Measurements from ENCODE around the gene APBB2. TPM values are rescaled to one million over a fixed set of nuclear protein-coding genes. Genes with fewer than 3 reads are reported as not detected.
"Not testable (repeated sequence)": the region's sequence is repeated elsewhere in the genome, so short reads cannot be mapped to it uniquely, and the experiment has no call there.

The APBB2 gene
- total RNA-seq, 2 experiments from 2014 or later = 1.5 to 1.7 TPM

DNA sequence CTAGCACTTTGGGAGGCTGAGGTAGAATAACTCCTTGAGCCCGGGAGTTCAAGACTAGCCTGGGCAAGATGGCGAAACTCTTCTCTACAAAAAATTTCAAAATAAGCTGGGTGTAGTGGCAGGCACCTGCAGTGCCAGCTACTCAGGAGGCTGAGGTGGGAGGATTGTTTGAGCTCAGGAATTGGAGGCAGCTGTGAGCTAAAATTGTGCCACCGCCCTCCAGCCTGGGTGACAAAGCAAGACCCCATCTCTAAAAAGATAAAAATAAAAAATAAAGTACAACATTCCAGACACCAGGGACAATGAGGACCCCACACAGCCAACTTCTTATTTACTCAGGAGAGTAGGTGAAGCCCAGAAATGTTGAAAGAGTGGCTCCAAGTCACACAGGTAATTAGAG, 53.0 kb downstream of the APBB2 start:
- no peaks in the 10 kb centered on the region for H3K36me3 Mint-ChIP-seq
- POLR2A ChIA-PET = no interaction called here
- H3K27ac Mint-ChIP-seq = no peak overlapping the region
- no peaks in the 10 kb centered on the region for H3K9me3 Mint-ChIP-seq
- H3K4me3 Mint-ChIP-seq = no peak overlapping the region
- no peaks in the 10 kb centered on the region for H3K4me1 Mint-ChIP-seq (ENCODE audit: low read depth)
- intact Hi-C loops (cut with micrococcal nuclease) = no loop called here
- CTCF ChIA-PET = no interaction called here
- DNase-seq = no peak
- H3K27me3 Mint-ChIP-seq = peaks cover 4% of the 10 kb centered on the region

DNA sequence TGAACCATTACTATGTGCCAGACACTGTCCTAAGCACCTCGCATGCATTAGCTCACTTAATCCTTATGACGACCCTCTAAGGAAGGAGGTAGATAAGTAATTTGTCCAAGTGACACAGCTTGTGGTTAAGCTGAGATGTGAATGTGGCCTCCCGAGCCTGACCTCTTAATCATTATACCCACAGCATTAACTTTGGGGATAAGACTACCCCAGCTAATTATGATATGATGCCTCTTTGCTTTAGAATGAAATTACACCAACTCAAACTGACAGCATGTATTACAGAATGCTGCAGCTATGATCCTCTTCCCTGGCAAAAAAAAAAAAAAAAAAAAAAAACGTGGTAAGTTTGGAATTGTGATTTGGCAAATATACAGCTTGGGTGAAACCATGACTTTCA, 53.5 kb downstream of the APBB2 start:
- no peaks in the 10 kb centered on the region for H3K4me1 Mint-ChIP-seq (ENCODE audit: low read depth)
- peaks cover 4% of the 10 kb centered on the region for H3K27me3 Mint-ChIP-seq
- no peak overlapping the region for H3K27ac Mint-ChIP-seq
- ChIA-PET POLR2A (no interaction called here), CTCF (no interaction called here)
- intact Hi-C loops (cut with micrococcal nuclease) = no loop called here
- no peaks in the 10 kb centered on the region for H3K9me3 Mint-ChIP-seq
- H3K4me3 Mint-ChIP-seq = no peak overlapping the region
- no peak for DNase-seq
- no peaks in the 10 kb centered on the region for H3K36me3 Mint-ChIP-seq

DNA sequence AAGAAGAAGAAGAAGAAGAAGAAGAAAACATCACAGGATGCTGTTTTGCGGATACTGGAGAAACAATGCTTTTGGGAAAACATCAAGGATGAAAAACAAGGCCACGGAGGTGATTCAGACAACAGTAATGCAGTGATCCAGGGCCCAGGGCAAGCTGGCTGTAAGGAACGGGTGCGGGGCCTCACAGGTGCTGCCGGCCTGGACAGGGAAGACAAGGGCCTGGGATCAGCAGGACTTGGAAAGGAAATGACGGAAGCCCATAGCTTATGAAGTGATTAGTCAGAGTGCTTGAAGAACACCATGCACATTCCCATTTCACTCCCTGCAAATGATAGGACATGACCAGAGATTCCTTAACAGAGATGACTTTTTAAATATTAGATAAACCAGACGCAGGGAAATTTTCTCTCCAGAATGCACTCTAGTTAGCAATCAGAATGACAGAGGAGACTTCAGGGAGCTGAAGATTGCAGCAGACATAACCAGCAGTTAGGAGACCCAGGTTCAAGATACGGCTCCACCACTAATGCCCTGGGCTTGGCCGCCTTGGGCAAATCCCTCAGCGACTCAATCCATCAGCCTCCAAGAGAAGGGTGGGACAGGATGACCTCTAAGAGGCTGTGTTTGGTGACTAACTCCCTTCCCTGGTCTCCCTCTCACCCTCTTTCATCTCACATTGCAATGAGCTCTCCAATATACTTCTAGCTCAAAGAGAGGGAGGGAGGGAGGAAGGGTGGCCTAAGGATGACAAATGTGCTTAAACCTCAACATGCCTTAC, 54.1 kb downstream of the APBB2 start:
- H3K27ac Mint-ChIP-seq = no peak overlapping the region
- no peaks in the 10 kb centered on the region for H3K9me3 Mint-ChIP-seq
- H3K36me3 Mint-ChIP-seq = no peaks in the 10 kb centered on the region
- intact Hi-C loops (cut with micrococcal nuclease) = no loop called here
- H3K27me3 Mint-ChIP-seq = no peaks in the 10 kb centered on the region
- ChIA-PET CTCF (no interaction called here), POLR2A (interaction anchor here (0.5 kb wide), 1 partner anchor 799 kb away, joined by 3 read pairs; no protein-coding TSS in a partner anchor)
- H3K4me3 Mint-ChIP-seq = no peak overlapping the region
- H3K4me1 Mint-ChIP-seq (ENCODE audit: low read depth) = no peaks in the 10 kb centered on the region
- no peak for DNase-seq

DNA sequence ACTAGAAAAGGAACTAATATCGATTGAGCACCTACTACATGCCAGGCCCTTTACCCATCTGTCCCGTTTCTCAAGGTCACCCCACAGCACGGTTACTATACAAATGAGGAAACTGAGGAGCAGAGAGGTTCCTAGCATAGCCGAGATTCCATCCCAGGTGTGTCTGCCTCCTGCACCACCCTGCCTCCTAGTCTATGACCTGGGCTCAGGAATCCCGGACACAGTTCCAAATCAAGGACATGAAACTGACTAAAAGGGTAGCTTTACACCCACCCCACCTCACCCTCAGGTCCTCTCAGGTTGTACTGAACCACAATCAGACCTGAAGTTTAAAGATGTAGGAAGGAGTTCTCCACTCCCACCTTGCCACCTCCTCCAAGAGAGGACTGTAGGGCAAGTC, 55.6 kb downstream of the APBB2 start:
- no peak overlapping the region for H3K27ac Mint-ChIP-seq
- H3K36me3 Mint-ChIP-seq = no peaks in the 10 kb centered on the region
- no peak overlapping the region for H3K4me3 Mint-ChIP-seq
- intact Hi-C loops (cut with micrococcal nuclease) = no loop called here
- DNase-seq = no peak
- H3K9me3 Mint-ChIP-seq = no peaks in the 10 kb centered on the region
- ChIA-PET CTCF (no interaction called here), POLR2A (no interaction called here)
- no peaks in the 10 kb centered on the region for H3K4me1 Mint-ChIP-seq (ENCODE audit: low read depth)
- no peaks in the 10 kb centered on the region for H3K27me3 Mint-ChIP-seq

DNA sequence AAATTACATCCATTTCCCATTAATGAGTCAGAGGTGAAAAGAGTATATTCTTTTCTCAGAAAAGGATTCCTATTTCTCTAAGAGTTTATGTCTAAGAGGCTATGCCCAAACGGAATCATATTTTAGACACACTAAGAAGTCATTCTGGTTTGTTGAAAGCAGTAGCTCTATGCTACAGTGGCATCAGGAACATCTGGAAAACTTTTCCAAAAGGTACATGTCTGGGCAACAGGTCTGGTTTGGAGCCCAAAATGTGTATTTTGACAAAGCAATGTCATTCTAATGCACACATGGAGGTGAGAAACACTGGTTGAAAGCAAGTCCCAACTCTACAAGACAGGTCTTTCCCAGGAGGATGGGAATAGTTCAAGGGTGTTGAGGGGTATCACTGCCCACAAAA, 56.1 kb downstream of the APBB2 start:
- H3K4me3 Mint-ChIP-seq = no peak overlapping the region
- POLR2A ChIA-PET = no interaction called here
- no peaks in the 10 kb centered on the region for H3K9me3 Mint-ChIP-seq
- CTCF ChIA-PET = no interaction called here
- no peaks in the 10 kb centered on the region for H3K27me3 Mint-ChIP-seq
- no peak overlapping the region for H3K27ac Mint-ChIP-seq
- no peaks in the 10 kb centered on the region for H3K36me3 Mint-ChIP-seq
- no peaks in the 10 kb centered on the region for H3K4me1 Mint-ChIP-seq (ENCODE audit: low read depth)
- no peak for DNase-seq
- intact Hi-C loops (cut with micrococcal nuclease) = no loop called here

DNA sequence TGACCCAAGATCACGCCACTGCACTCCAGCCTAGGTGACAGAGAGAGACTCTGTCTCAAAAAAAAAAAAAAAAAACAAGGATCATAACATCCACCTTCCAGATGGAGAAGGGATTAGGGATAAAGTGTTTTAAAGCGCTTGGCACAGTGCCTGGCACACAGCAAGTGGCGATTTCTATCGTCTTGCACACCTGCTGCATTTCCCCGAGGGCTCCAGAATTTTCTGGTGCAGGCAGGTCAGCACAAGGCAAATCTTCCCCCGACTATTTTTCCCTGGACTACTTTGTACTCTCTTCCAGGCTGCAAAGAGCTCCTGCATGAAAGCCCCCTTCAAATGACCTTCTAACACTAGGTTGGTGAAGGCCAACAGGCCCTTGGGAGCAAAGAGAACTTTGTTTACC, 57.3 kb downstream of the APBB2 start:
- intact Hi-C loops (cut with micrococcal nuclease) = no loop called here
- Mint-ChIP-seq H3K4me1 (ENCODE audit: low read depth) (no peaks in the 10 kb centered on the region), H3K27me3 (no peaks in the 10 kb centered on the region), H3K9me3 (no peaks in the 10 kb centered on the region), H3K27ac (no peak overlapping the region), H3K36me3 (no peaks in the 10 kb centered on the region), H3K4me3 (no peak overlapping the region)
- POLR2A ChIA-PET = no interaction called here
- CTCF ChIA-PET = no interaction called here
- DNase-seq = no peak

DNA sequence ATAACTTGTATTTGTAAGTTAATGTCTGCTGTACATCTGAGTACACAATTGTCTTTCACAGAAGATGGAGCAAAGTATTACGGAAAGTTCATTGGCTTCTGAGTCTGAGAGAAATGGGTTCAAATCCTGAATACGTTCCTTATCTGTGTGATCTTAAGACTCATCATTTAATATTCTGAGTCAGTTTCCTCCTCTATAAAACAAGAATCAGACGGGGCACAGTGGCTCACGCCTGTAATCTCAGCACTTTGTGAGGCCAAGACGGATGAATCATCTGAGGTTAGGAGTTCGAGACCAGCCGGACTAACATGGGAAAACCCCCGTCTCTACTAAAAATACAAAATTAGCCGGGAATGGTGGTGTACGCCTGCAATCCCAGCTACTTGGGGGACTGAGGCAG, 57.8 kb downstream of the APBB2 start:
- H3K4me3 Mint-ChIP-seq = no peak overlapping the region
- no peaks in the 10 kb centered on the region for H3K9me3 Mint-ChIP-seq
- no peaks in the 10 kb centered on the region for H3K36me3 Mint-ChIP-seq
- no peaks in the 10 kb centered on the region for H3K4me1 Mint-ChIP-seq (ENCODE audit: low read depth)
- H3K27ac Mint-ChIP-seq = no peak overlapping the region
- ChIA-PET POLR2A (no interaction called here), CTCF (no interaction called here)
- DNase-seq = no peak
- intact Hi-C loops (cut with micrococcal nuclease) = no loop called here
- H3K27me3 Mint-ChIP-seq = no peaks in the 10 kb centered on the region

DNA sequence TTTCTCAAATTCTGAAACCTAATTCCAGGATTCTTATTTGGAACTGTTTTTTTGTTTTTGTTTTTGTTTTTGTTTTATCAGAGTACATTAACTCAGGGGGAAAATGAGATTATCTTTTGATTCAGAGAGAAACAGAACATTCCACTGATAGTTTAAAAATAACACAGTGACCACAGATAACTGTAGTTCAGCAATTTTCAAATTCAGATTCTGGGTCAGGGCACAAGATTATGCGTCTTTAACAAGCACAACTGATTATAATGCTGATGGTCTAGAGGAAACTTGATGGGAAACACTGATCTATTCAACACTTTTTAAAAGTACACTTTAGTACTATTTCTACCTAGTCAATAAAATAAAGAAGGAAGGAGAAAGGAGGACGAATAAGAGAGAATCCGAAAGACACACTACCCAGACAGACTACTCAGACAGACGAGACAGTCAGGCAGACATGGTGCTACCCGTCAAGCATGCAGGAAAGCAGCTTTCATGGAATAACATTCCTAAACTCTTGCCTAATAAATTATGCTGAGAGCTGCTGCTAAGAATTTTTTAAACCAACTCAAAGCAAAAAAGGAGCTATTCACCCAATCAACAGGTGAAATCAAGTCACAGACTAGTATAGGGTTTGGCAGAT, 59.0 kb downstream of the APBB2 start:
- no peak for DNase-seq
- ChIA-PET CTCF (no interaction called here), POLR2A (no interaction called here)
- H3K9me3 Mint-ChIP-seq = no peaks in the 10 kb centered on the region
- no peaks in the 10 kb centered on the region for H3K27me3 Mint-ChIP-seq
- intact Hi-C loops (cut with micrococcal nuclease) = no loop called here
- H3K27ac Mint-ChIP-seq = no peak overlapping the region
- no peak overlapping the region for H3K4me3 Mint-ChIP-seq
- H3K4me1 Mint-ChIP-seq (ENCODE audit: low read depth) = no peaks in the 10 kb centered on the region
- no peaks in the 10 kb centered on the region for H3K36me3 Mint-ChIP-seq

DNA sequence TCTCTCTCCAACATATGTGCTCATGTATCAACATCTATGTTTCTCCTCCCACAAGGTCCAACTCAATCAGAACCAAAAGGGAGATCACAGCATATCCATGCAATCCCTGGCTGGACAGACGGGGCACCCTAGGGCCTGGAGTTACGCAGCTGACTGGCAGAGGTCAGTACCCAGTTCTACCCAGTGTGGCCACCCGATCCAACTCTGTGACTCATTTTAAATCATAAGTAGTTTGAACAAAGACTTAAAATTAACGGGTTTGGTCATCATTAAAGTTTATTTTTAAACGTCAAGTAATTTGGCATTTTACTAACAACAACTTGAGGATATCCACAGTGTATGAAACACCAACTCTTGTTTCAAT, 59.5 kb downstream of the APBB2 start:
- POLR2A ChIA-PET = no interaction called here
- no peak overlapping the region for H3K4me3 Mint-ChIP-seq
- CTCF ChIA-PET = no interaction called here
- intact Hi-C loops (cut with micrococcal nuclease) = no loop called here
- no peaks in the 10 kb centered on the region for H3K27me3 Mint-ChIP-seq
- no peak for DNase-seq
- no peaks in the 10 kb centered on the region for H3K36me3 Mint-ChIP-seq
- no peaks in the 10 kb centered on the region for H3K4me1 Mint-ChIP-seq (ENCODE audit: low read depth)
- H3K27ac Mint-ChIP-seq = no peak overlapping the region
- H3K9me3 Mint-ChIP-seq = no peaks in the 10 kb centered on the region

DNA sequence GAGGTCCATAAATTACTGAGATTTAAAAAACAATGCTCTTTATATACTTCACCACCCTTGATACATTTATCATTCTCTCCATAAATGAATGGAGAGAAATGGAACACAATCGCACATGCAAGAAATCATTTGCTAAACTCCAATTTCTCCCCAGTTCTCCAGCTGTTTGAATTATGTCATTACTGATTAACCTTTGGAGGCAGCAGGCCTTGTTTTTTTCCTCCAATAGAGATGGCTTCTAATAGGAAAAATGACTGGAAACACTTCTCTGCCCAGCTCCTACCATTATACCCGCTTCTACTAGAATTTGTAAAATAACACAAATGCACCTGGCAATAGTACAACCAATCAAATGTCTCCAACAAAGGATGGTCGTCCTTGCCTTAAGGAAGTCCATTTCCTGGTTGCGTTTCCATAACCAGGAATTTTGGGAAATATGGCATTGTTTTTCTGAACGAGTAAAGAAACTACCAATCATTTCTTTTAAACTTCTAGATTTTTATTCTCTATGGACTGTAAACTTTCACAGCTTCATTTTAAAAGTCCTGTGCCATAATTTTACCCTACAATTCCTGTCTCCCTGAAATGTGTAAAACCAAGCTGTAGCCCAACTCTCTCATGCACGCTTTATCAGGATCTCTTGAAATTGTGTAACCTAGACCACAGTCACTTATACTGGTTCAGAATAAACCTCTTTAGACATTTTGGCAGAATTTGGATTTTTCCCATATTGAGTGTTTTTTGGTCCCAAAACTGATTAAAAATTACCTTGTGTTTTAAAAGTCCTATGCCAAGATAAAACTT, 60.1 kb downstream of the APBB2 start:
- intact Hi-C loops (cut with micrococcal nuclease) = no loop called here
- H3K4me1 Mint-ChIP-seq (ENCODE audit: low read depth) = no peaks in the 10 kb centered on the region
- H3K27me3 Mint-ChIP-seq = no peaks in the 10 kb centered on the region
- no peak overlapping the region for H3K27ac Mint-ChIP-seq
- no peaks in the 10 kb centered on the region for H3K9me3 Mint-ChIP-seq
- CTCF ChIA-PET = no interaction called here
- POLR2A ChIA-PET = no interaction called here
- no peak for DNase-seq
- H3K4me3 Mint-ChIP-seq = no peak overlapping the region
- no peaks in the 10 kb centered on the region for H3K36me3 Mint-ChIP-seq

DNA sequence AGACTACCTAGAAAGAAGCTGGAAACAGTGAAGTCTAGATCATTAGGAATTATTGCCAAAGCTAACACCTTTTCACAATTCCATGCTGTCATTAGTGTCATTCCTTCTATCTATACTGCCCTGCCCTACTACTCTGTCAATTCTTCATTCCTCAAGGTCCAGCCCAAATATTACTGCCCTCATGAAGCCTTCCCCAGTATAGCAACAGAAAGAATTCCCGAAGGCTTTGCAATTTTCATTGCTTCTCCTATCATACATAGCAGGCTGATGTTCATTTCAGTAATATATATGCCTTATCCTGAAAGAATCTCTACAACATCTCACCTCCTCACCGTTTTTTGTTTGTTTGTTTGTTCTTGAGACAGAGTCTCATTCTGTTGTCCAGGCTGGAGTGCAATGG, 63.9 kb downstream of the APBB2 start:
- Mint-ChIP-seq H3K27ac (no peak overlapping the region), H3K27me3 (no peaks in the 10 kb centered on the region), H3K4me3 (no peak overlapping the region), H3K36me3 (no peaks in the 10 kb centered on the region), H3K9me3 (no peaks in the 10 kb centered on the region), H3K4me1 (ENCODE audit: low read depth) (no peaks in the 10 kb centered on the region)
- intact Hi-C loops (cut with micrococcal nuclease) = no loop called here
- no peak for DNase-seq
- ChIA-PET POLR2A (no interaction called here), CTCF (no interaction called here)

DNA sequence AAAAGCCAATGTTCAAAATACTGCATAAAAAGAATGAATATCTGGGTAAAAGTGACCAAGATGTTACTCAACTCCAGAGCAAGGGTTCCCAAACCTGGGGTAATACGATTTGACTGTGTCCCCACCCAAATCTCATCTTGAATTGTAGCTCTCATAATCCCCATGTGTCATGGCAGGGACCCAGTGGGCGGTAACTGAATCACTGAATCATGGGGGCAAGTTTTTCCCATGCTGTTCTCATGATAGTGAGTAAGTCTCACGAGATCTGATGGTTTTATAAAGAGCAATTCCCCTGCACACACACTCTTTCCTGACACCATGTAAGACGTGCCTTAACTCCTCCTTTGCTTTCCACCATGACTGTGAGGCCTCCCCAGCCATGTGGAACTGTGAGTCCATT, 64.8 kb downstream of the APBB2 start:
- POLR2A ChIA-PET; intact Hi-C loops (cut with micrococcal nuclease); H3K4me1 Mint-ChIP-seq (ENCODE audit: low read depth); H3K36me3 Mint-ChIP-seq; CTCF ChIA-PET; H3K27me3 Mint-ChIP-seq; DNase-seq; H3K27ac Mint-ChIP-seq; H3K9me3 Mint-ChIP-seq; H3K4me3 Mint-ChIP-seq: not testable (repeated sequence)

DNA sequence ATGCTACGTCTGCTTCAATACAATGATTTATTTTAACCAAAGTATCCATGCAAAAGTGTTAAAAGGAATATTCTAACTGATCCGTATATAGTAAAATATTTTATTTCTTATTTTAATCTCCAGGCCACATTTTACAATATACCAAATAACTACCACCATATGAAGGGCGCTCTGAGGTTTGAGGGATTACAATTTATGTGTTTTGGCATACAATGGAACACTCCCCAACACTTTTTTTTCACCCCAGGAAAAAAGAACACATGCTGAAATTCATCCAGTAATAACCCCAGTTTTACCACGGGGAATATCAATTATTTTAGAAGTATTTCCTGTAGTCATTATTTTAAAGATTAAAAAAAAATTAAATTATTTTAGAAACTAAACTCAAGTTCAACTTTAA, 65.4 kb downstream of the APBB2 start:
- H3K27me3 Mint-ChIP-seq = peaks cover 3% of the 10 kb centered on the region
- no peaks in the 10 kb centered on the region for H3K9me3 Mint-ChIP-seq
- ChIA-PET POLR2A (no interaction called here), CTCF (no interaction called here)
- DNase-seq = no peak
- no peaks in the 10 kb centered on the region for H3K4me1 Mint-ChIP-seq (ENCODE audit: low read depth)
- no peak overlapping the region for H3K27ac Mint-ChIP-seq
- H3K4me3 Mint-ChIP-seq = no peak overlapping the region
- intact Hi-C loops (cut with micrococcal nuclease) = no loop called here
- H3K36me3 Mint-ChIP-seq = no peaks in the 10 kb centered on the region

Measured in activated CD4-positive, alpha-beta memory T cell treated with anti-CD3 and anti-CD28 coated beads for 36 hours (primary cell).